Measurements from ENCODE around the gene ERCC4. TPM values are rescaled to one million over a fixed set of nuclear protein-coding genes. Genes with fewer than 3 reads are reported as not detected.

ERCC4 gene
- total RNA-seq, 1 experiment from 2014 or later, result 10.3 TPM

DNA sequence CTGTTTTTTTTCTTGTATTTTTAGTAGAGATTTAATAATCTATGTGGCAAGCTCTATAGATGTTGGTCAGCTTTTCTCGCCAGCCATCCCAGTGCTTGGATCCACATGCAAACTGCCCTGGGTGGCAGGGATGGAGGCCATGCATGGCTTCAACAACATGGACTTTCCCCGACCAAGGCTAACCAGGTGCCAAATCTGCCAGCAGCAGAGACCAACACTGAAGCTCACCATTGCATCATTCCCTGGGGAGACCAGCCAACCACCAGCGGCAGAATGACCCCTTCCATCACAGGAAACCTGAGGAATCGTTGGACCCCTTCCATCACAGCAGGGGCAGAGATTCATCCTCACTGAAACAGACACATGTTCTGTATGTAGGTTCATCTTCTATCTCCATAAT, 27.7 kb upstream of the ERCC4 start:
- Mint-ChIP-seq H3K9me3 (ENCODE audit: unreplicated experiment) (no peaks in the 10 kb centered on the region), H3K27me3 (ENCODE audit: insufficient read depth, unreplicated experiment) (peaks cover 58% of the 10 kb centered on the region), H3K4me3 (ENCODE audit: unreplicated experiment) (no peak overlapping the region), H3K36me3 (ENCODE audit: insufficient read depth, unreplicated experiment) (no peaks in the 10 kb centered on the region), H3K4me1 (ENCODE audit: insufficient read depth, unreplicated experiment) (no peaks in the 10 kb centered on the region), H3K27ac (ENCODE audit: low read depth, unreplicated experiment) (no peak overlapping the region)
- CTCF ChIA-PET, result interaction anchor here (0.6 to 2.0 kb wide), 7 partner anchors 9 to 707 kb away, joined by 3 to 9 read pairs (median 3); partner anchors contain the start of gene ERCC4
- intact Hi-C loops (cut with micrococcal nuclease), result no loop called here
- TF ChIP-seq, protein P1, sequence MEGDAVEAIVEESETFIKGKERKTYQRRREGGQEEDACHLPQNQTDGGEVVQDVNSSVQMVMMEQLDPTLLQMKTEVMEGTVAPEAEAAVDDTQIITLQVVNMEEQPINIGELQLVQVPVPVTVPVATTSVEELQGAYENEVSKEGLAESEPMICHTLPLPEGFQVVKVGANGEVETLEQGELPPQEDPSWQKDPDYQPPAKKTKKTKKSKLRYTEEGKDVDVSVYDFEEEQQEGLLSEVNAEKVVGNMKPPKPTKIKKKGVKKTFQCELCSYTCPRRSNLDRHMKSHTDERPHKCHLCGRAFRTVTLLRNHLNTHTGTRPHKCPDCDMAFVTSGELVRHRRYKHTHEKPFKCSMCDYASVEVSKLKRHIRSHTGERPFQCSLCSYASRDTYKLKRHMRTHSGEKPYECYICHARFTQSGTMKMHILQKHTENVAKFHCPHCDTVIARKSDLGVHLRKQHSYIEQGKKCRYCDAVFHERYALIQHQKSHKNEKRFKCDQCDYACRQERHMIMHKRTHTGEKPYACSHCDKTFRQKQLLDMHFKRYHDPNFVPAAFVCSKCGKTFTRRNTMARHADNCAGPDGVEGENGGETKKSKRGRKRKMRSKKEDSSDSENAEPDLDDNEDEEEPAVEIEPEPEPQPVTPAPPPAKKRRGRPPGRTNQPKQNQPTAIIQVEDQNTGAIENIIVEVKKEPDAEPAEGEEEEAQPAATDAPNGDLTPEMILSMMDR (IDR thresholded peaks at IDR 0.05; ENCODE audit: unreplicated experiment), result no peak
- POLR2A ChIA-PET, result no interaction called here
- BruUV-seq (replicated peaks), result no TSS peak
- no peak for DNase-seq (ENCODE audit: unreplicated experiment)

DNA sequence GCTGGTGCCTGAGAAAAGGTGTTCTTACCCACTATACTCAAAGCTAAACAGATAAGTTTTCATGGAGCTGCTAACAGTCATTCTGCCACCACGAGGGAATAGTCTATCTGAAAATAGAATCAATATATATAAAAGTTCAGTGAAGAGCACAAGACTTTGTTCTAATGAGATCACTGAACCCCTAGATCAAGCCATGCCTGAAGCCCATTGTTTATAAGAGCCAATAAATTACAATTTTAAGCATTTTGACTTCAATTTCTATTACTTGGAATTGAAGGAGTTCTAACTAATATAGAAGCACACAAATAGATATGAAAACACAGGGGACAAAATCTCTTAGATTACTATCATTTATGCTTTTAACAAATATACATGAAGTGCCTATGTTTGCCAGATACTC, 24.4 kb upstream of the ERCC4 start:
- intact Hi-C loops (cut with micrococcal nuclease), result no loop called here
- ChIA-PET CTCF (interaction anchor here (0.6 kb wide), 1 partner anchor 23 kb away, joined by 3 read pairs; no protein-coding TSS in a partner anchor), POLR2A (no interaction called here)
- H3K4me1 Mint-ChIP-seq (ENCODE audit: insufficient read depth, unreplicated experiment), result no peaks in the 10 kb centered on the region
- H3K36me3 Mint-ChIP-seq (ENCODE audit: insufficient read depth, unreplicated experiment), result no peaks in the 10 kb centered on the region
- H3K9me3 Mint-ChIP-seq (ENCODE audit: unreplicated experiment), result no peaks in the 10 kb centered on the region
- DNase-seq (ENCODE audit: unreplicated experiment), result no peak
- BruUV-seq (replicated peaks), result no TSS peak
- no peak overlapping the region for H3K4me3 Mint-ChIP-seq (ENCODE audit: unreplicated experiment)
- TF ChIP-seq, protein P1 (IDR thresholded peaks at IDR 0.05; ENCODE audit: unreplicated experiment), result no peak
- peaks cover 36% of the 10 kb centered on the region for H3K27me3 Mint-ChIP-seq (ENCODE audit: insufficient read depth, unreplicated experiment)
- H3K27ac Mint-ChIP-seq (ENCODE audit: low read depth, unreplicated experiment), result no peak overlapping the region

DNA sequence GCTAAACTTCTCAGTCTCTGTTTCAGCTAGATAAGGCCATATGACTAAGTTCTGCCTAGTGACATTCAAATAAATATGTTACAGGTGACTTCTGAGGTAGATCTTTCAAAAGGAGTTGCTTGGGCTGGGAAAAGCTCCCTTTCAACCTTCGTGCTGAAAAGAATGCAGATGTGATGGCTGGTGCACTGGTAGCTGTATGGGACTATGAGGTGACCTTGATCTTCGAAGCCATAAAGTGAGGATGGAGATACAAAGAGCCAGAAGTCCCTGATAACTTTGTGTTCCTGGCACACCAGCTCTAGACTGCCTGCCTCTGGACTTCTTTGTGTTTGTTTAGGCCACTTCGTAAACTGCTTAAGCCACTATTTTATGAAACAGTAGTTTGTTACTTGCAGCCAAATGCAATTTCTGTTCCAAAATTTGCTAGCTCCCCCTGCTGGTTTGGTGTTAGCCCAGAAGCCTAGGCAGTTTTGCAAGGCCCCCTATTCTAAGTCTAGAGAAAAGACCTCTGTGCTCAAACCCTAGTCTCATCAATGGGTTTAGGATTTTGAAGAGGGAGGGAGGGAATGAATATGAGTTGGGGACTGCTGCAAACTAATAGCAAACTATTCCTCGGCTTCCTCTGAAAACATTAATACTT, 23.3 kb upstream of the ERCC4 start:
- TF ChIP-seq, protein P1 (IDR thresholded peaks at IDR 0.05; ENCODE audit: unreplicated experiment), result peak; percentile 28
- no TSS peak for BruUV-seq (replicated peaks)
- intact Hi-C loops (cut with micrococcal nuclease), result no loop called here
- Mint-ChIP-seq H3K27me3 (ENCODE audit: insufficient read depth, unreplicated experiment) (peaks cover 32% of the 10 kb centered on the region), H3K27ac (ENCODE audit: low read depth, unreplicated experiment) (no peak overlapping the region), H3K9me3 (ENCODE audit: unreplicated experiment) (no peaks in the 10 kb centered on the region), H3K4me1 (ENCODE audit: insufficient read depth, unreplicated experiment) (no peaks in the 10 kb centered on the region), H3K36me3 (ENCODE audit: insufficient read depth, unreplicated experiment) (no peaks in the 10 kb centered on the region), H3K4me3 (ENCODE audit: unreplicated experiment) (no peak overlapping the region)
- ChIA-PET CTCF (interaction anchor here (0.6 to 1.0 kb wide), 5 partner anchors 9 to 30 kb away, joined by 3 to 5 read pairs (median 3); partner anchors contain the start of gene ERCC4), POLR2A (no interaction called here)
- peak; percentile 18 for DNase-seq (ENCODE audit: unreplicated experiment)

DNA sequence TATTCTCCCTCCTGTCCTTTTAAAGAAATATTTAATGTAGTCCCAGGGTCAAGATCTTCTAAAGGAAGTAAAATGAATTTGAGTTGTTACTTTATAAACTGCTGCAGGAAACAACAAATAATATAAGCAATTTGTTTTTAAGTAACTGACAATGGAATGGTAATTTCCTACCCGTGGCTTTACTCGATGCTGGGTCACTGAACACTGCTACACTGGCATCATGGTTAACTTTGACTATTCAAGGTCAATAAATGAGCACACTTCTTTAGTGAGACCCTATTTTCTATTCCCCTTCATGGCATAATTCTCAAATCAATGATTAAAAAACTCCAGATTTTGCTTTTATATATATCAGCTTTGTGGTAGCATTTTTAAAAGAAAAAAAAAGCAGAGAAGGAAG, 22.1 kb upstream of the ERCC4 start:
- TF ChIP-seq, protein P1 (IDR thresholded peaks at IDR 0.05; ENCODE audit: unreplicated experiment), result no peak
- CTCF ChIA-PET, result no interaction called here
- Mint-ChIP-seq H3K4me3 (ENCODE audit: unreplicated experiment) (no peak overlapping the region), H3K27ac (ENCODE audit: low read depth, unreplicated experiment) (no peak overlapping the region), H3K36me3 (ENCODE audit: insufficient read depth, unreplicated experiment) (no peaks in the 10 kb centered on the region), H3K27me3 (ENCODE audit: insufficient read depth, unreplicated experiment) (peaks cover 25% of the 10 kb centered on the region), H3K4me1 (ENCODE audit: insufficient read depth, unreplicated experiment) (no peaks in the 10 kb centered on the region), H3K9me3 (ENCODE audit: unreplicated experiment) (no peaks in the 10 kb centered on the region)
- intact Hi-C loops (cut with micrococcal nuclease), result no loop called here
- no TSS peak for BruUV-seq (replicated peaks)
- no peak for DNase-seq (ENCODE audit: unreplicated experiment)
- POLR2A ChIA-PET, result interaction anchor here (0.6 kb wide), 1 partner anchor 51 kb away, joined by 3 read pairs; no protein-coding TSS in a partner anchor

Data from MCF 10A (cell line).